ENCODE results near the gene SBK3.
A peak's percentile ranks its signal among the peaks of the same experiment; 100 is the strongest.
"Not testable (repeated sequence)": the region's sequence is repeated elsewhere in the genome, so short reads cannot be mapped to it uniquely, and the experiment has no call there.

Gene SBK3

GRCh38 chr19:55579766-55580621 lies 34.7 kb upstream of the SBK3 start:
- H3K4me3 ChIP-seq (ENCODE audit: low read length), result peak overlapping the region; percentile 93
- TF ChIP-seq, protein P1, sequence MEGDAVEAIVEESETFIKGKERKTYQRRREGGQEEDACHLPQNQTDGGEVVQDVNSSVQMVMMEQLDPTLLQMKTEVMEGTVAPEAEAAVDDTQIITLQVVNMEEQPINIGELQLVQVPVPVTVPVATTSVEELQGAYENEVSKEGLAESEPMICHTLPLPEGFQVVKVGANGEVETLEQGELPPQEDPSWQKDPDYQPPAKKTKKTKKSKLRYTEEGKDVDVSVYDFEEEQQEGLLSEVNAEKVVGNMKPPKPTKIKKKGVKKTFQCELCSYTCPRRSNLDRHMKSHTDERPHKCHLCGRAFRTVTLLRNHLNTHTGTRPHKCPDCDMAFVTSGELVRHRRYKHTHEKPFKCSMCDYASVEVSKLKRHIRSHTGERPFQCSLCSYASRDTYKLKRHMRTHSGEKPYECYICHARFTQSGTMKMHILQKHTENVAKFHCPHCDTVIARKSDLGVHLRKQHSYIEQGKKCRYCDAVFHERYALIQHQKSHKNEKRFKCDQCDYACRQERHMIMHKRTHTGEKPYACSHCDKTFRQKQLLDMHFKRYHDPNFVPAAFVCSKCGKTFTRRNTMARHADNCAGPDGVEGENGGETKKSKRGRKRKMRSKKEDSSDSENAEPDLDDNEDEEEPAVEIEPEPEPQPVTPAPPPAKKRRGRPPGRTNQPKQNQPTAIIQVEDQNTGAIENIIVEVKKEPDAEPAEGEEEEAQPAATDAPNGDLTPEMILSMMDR (conservative IDR thresholded peaks at IDR 0.05; ENCODE audit: low read length), result no peak
- peak; percentile 36 for DNase-seq (ENCODE audit: low read depth)

DNA sequence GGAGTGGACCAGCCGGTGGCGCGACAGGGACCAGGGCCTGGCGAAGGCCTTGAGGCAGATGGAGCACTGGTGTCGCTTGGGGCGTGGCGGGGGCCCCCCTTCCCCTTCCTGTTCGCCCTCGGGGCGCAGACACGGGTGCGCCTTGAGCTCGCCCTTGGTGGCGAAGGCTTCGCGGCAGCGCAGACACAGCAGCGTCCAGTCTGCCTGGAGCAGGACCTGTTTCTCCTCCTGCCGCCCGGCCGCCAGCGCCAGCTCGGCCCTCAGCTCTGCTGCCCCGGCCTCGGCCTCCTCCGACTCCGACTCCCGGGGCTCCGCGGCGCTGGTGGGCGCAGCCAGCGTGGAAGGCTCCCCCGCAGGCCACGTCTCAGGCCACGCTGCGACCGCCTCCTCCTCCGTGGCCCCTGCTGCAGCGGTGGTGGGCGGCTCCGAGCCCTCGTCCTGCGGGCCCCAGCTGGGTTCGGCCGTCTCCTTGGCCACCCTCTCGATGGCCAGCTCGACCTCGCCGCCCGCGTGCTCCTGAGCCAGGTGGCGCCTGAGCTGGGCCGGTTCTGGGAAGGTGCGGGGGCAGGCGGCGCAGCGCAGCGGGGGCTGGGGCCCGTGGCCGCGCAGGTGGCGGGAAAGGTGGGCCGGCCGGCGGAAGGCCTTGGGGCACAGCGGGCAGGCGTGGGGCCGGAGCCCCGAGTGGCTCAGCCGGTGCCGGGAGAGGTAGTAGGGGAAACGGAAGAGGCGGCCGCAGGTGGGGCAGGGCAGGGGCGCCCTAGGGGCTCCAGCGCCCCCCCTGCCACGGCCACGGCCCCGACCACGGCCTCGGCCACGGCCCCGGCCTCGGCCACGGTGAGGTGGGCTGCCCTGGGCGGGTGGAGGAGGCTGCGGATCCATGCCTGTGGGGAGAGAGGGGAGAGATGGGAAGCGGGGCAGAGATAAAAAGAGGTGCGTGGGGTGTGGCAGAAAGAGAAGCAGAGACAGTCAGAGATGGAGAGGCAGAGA lies 33.7 kb upstream of the SBK3 start:
- peak overlapping the region; percentile 93 for H3K4me3 ChIP-seq (ENCODE audit: low read length)
- TF ChIP-seq, protein P1 (conservative IDR thresholded peaks at IDR 0.05; ENCODE audit: low read length), result no peak
- no peak for DNase-seq (ENCODE audit: low read depth)

- DNase-seq (ENCODE audit: low read depth), result no peak
- no peak overlapping the region for H3K4me3 ChIP-seq (ENCODE audit: low read length)
- TF ChIP-seq, protein P1 (conservative IDR thresholded peaks at IDR 0.05; ENCODE audit: low read length), result no peak
Observed at GRCh38 chr19:55578031-55578760, 32.9 kb upstream of the SBK3 start.

DNA sequence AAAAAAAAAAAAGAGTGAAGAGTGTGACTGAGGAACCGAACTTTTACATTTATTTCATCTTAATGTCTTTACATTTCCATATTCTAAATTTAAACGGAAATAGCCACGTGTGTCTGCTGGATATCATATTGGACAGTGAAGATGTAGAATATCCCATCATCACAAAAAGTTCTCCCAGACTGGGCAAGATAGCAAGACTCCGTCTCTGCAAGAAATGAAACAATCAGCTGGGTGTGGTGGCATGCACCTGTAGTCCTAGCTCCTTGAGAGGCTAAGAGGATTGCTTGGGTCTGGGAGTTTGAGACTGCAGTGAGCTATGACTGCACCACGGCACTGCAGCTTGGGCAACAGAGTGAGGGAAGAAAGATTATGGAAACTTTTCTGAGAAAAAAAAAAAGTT lies 31.4 kb upstream of the SBK3 start:
- TF ChIP-seq, protein P1 (conservative IDR thresholded peaks at IDR 0.05; ENCODE audit: low read length), result no peak
- H3K4me3 ChIP-seq (ENCODE audit: low read length), result no peak overlapping the region
- no peak for DNase-seq (ENCODE audit: low read depth)

- DNase-seq (ENCODE audit: low read depth); H3K4me3 ChIP-seq (ENCODE audit: low read length): not testable (repeated sequence)
Observed at GRCh38 chr19:55573929-55574328, 28.6 kb upstream of the SBK3 start.

- H3K4me3 ChIP-seq (ENCODE audit: low read length), result not testable (repeated sequence)
Observed at GRCh38 chr19:55569477-55569876, 24.1 kb upstream of the SBK3 start.

DNA sequence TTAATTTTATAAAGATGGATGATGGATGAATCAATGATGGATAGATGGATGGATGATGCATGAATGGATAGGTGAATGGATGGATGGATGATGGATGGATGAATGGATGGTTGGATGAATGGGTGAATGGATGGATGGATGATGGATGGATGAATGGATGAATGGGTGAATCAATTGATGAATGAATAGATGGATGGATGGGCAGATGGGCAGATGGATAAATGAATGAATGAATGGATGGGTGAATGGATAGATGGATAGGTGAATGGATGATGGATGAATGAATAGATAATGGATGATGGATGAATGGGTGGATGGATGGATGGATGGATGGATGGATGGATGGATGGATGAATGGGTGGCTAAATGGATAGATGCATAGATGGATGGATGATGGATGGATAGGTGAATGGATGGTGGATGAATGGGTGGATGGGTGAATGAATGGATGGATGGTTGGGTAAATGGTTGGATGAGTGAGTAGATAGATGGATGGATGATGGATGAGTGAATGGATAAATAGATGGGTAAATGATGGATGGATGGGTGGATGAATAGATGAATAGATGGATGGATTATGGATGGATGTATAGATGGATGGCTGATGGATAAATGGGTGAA lies 22.5 kb upstream of the SBK3 start:
- no peak for DNase-seq (ENCODE audit: low read depth)
- no peak overlapping the region for H3K4me3 ChIP-seq (ENCODE audit: low read length)
- TF ChIP-seq, protein P1 (conservative IDR thresholded peaks at IDR 0.05; ENCODE audit: low read length), result no peak

More at GRCh38 chr19:55569477-55569876, 24.1 kb upstream of the SBK3 start:
- not testable (repeated sequence) for DNase-seq (ENCODE audit: low read depth)

Measured in AG10803 (cell line).